ENCODE data around the gene PSMD9. TPM values are rescaled to one million over a fixed set of nuclear protein-coding genes. Genes with fewer than 3 reads are reported as not detected.

PSMD9 gene
- total RNA-seq, 1 experiment from 2014 or later = 86.4 TPM

DNA sequence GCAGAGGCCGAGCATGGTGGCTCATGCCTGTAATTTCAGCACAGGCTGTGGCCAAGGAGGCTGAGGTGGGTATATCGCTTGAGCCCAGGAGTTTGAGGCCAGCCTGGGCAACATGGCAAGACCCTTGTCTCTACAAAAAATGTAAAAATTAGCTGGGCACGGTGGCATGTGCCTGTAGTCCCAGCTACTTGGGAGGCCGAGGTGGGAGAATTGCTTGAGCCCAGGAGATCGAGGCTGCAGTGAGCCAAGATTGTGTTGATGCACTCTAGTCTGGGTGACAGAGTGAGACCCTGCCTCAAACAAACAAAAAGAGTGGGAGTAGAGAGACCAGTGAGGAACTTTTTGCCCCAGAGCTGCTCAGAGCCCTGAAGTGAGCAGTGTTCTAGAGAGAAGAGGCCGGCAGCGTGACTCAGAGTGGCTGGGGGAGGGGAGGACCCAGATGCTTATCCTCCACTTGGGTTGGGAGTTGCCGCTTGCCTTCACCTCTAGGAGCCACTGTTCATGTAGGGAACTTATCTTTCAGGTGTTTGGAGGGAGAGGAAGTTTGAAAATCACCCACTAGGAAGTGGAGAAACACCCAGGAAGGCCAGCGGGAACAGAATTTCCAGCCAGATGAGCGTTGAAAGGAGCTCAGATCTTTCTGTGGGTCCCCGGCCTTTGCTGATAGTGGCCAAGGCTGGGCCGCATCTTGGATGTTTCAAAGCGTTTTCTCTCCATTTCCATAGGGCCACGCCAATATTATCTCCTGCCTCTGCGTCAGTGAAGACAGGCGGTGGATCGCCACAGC lies 45.1 kb downstream of the PSMD9 start:
- Histone ChIP-seq H3K27ac (ENCODE audit: low read depth, low read length, poor library complexity, severe bottlenecking) (no peak overlapping the region), H3K27me3 (replicated peaks; ENCODE audit: insufficient read depth, low read depth, low read length, poor library complexity) (no peaks in the 10 kb centered on the region), H3K4me3 (ENCODE audit: low read depth, low read length, poor library complexity, severe bottlenecking) (no peak overlapping the region), H3K4me1 (ENCODE audit: insufficient read depth, low read length, poor library complexity, severe bottlenecking) (no peaks in the 10 kb centered on the region), H3K36me3 (ENCODE audit: insufficient read depth, low read length, poor library complexity, severe bottlenecking) (no peaks in the 10 kb centered on the region), H3K9me3 (ENCODE audit: low read depth, low read length, poor library complexity, severe bottlenecking) (no peaks in the 10 kb centered on the region)
- ChIA-PET POLR2A (ENCODE audit: low non-redundant PET) (interaction anchor here (0.7 kb wide), 1 partner anchor 123 kb away, joined by 3 read pairs; no protein-coding TSS in a partner anchor), CTCF (no interaction called here)
- no peak for DNase-seq (ENCODE audit: low spot score)
- no peak for TF ChIP-seq EZH2 (IDR thresholded peaks at IDR 0.05; ENCODE audit: borderline replicate concordance, low read depth, low read length, poor library complexity, severe bottlenecking)
- TF ChIP-seq, protein P1, sequence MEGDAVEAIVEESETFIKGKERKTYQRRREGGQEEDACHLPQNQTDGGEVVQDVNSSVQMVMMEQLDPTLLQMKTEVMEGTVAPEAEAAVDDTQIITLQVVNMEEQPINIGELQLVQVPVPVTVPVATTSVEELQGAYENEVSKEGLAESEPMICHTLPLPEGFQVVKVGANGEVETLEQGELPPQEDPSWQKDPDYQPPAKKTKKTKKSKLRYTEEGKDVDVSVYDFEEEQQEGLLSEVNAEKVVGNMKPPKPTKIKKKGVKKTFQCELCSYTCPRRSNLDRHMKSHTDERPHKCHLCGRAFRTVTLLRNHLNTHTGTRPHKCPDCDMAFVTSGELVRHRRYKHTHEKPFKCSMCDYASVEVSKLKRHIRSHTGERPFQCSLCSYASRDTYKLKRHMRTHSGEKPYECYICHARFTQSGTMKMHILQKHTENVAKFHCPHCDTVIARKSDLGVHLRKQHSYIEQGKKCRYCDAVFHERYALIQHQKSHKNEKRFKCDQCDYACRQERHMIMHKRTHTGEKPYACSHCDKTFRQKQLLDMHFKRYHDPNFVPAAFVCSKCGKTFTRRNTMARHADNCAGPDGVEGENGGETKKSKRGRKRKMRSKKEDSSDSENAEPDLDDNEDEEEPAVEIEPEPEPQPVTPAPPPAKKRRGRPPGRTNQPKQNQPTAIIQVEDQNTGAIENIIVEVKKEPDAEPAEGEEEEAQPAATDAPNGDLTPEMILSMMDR (conservative IDR thresholded peaks at IDR 0.05; ENCODE audit: low read depth, low read length) = no peak
- intact Hi-C loops (cut with micrococcal nuclease; ENCODE audit: unreplicated experiment) = no loop called here
- no TSS peak for BruUV-seq (replicated peaks)

DNA sequence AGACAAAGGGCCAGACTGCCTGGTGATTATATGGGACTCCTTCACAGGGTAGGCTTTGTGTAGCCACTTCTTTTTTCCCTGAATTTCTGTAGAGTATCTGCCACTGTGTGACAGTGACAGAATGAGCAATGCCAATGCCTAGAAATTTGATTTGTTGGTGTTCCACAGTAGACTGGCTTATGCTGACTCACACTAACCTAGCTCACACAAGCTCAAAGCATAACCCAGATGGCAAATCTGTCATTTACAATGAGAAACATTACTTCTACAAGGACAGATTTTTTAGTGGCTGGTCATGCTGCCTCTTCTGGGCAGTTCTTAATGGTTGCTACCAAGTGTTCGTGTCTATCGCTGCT lies 45.7 kb downstream of the PSMD9 start:
- BruUV-seq (replicated peaks) = no TSS peak
- TF ChIP-seq EZH2 (IDR thresholded peaks at IDR 0.05; ENCODE audit: borderline replicate concordance, low read depth, low read length, poor library complexity, severe bottlenecking) = no peak
- TF ChIP-seq, protein P1 (conservative IDR thresholded peaks at IDR 0.05; ENCODE audit: low read depth, low read length) = no peak
- ChIA-PET POLR2A (ENCODE audit: low non-redundant PET) (interaction anchor here (0.7 kb wide), 1 partner anchor 123 kb away, joined by 3 read pairs; no protein-coding TSS in a partner anchor), CTCF (no interaction called here)
- intact Hi-C loops (cut with micrococcal nuclease; ENCODE audit: unreplicated experiment) = no loop called here
- Histone ChIP-seq H3K9me3 (ENCODE audit: low read depth, low read length, poor library complexity, severe bottlenecking) (no peaks in the 10 kb centered on the region), H3K4me3 (ENCODE audit: low read depth, low read length, poor library complexity, severe bottlenecking) (no peak overlapping the region), H3K27ac (ENCODE audit: low read depth, low read length, poor library complexity, severe bottlenecking) (no peak overlapping the region), H3K27me3 (replicated peaks; ENCODE audit: insufficient read depth, low read depth, low read length, poor library complexity) (no peaks in the 10 kb centered on the region), H3K4me1 (ENCODE audit: insufficient read depth, low read length, poor library complexity, severe bottlenecking) (no peaks in the 10 kb centered on the region), H3K36me3 (ENCODE audit: insufficient read depth, low read length, poor library complexity, severe bottlenecking) (no peaks in the 10 kb centered on the region)
- DNase-seq (ENCODE audit: low spot score) = no peak

DNA sequence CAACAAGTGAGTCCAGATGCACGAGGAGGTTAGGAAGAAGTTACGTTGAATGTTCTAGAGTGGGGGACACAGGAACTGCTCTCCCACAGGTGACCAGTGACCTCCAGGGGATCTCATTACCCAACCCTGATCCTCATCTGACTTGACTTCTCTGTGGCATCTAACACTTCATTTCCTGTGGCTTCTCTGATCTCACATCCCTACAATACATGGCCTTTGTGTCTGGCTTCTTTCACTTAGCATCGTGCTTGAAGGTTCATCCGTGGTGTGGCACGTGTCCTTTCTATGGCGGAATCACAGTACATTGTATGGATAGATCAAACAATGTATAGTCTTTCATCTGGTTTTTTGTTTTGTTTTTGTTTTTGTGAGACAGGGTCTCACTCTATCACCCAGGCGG lies 49.1 kb downstream of the PSMD9 start:
- intact Hi-C loops (cut with micrococcal nuclease; ENCODE audit: unreplicated experiment) = no loop called here
- Histone ChIP-seq H3K4me1 (ENCODE audit: insufficient read depth, low read length, poor library complexity, severe bottlenecking) (no peaks in the 10 kb centered on the region), H3K4me3 (ENCODE audit: low read depth, low read length, poor library complexity, severe bottlenecking) (no peak overlapping the region), H3K9me3 (ENCODE audit: low read depth, low read length, poor library complexity, severe bottlenecking) (no peaks in the 10 kb centered on the region), H3K36me3 (ENCODE audit: insufficient read depth, low read length, poor library complexity, severe bottlenecking) (no peaks in the 10 kb centered on the region), H3K27ac (ENCODE audit: low read depth, low read length, poor library complexity, severe bottlenecking) (no peak overlapping the region), H3K27me3 (replicated peaks; ENCODE audit: insufficient read depth, low read depth, low read length, poor library complexity) (no peaks in the 10 kb centered on the region)
- ChIA-PET CTCF (no interaction called here), POLR2A (ENCODE audit: low non-redundant PET) (no interaction called here)
- DNase-seq (ENCODE audit: low spot score) = no peak
- no peak for TF ChIP-seq EZH2 (IDR thresholded peaks at IDR 0.05; ENCODE audit: borderline replicate concordance, low read depth, low read length, poor library complexity, severe bottlenecking)
- TF ChIP-seq, protein P1 (conservative IDR thresholded peaks at IDR 0.05; ENCODE audit: low read depth, low read length) = no peak
- BruUV-seq (replicated peaks) = no TSS peak
